HG03354 (cell line): ENCODE results near the gene FBXL17.

Experiments used
- ATAC-seq: cut with Tn5 transposase; IDR thresholded peaks from one replicate; pipeline ENCODE4 v1.9.1; 2021; ENCODE audit warnings: mild to moderate bottlenecking; ENCODE audit not compliant: unreplicated experiment, poor library complexity, severe bottlenecking

FBXL17 gene

GRCh38 chr5:108118813-108119514 is 262.9 kb downstream of the FBXL17 start:
- no peak for ATAC-seq

DNA sequence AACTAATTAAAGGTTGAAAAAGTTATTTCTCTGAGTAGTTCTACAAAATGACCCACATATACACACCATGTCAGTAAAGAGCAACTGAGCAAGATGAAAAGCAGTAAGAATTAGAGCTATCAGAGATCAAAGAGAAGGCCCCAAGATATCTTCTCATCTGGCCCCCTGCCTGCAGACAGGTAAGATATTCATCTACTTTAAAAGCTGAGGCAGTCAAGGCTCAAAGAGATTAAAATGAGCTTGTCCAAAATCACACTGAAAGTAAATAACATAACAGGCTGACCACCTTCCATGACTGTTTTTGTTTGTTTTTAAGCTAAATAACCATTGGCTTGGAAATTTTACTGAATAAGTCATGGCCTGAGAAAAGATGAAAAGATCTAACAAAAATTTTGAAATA is 266.2 kb downstream of the FBXL17 start:
- ATAC-seq = no peak

- ATAC-seq = no peak
These were observed 267.9 kb downstream of the FBXL17 start for GRCh38 chr5:108113950-108114349.

DNA sequence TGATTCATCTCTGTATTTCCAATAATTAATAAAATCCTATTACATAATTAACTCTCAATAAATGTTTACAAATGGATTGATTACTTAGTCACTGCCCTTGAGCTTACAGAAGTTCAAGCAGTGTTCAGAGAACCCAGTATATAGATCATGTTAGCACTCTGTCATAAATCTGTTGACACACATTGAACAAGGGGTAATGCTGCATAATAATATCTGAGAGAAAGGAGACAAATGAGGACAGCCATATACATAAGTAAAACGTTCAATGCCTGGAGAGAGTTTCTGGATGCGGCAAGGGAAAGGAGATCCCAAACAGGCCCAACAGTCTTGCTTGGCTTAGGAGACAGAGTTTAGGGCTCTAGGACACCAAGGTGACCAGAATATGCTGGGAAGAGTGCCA is 270.2 kb downstream of the FBXL17 start:
- ATAC-seq = no peak

- no peak for ATAC-seq
These were observed 272.8 kb downstream of the FBXL17 start for GRCh38 chr5:108109059-108109458.

- no peak for ATAC-seq
These were observed 277.4 kb downstream of the FBXL17 start for GRCh38 chr5:108104448-108104847.

DNA sequence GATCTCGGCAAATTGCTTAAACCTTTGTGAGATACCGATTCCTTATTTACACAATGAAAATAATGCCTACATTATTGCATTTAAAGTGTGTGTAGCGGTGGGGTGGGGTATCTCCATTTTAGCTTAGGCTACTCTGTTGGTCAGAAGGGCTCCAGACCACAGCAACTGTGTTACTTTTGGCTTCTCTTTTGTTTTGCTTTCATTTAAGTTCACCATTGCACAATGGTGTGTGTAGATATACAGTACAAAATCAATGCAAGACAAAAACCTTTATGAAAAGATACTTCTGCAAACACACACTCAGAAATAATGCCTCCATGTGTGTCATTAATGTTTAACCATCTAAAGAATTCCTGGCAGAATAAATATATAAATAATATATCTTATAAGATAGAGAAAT is 279.4 kb downstream of the FBXL17 start:
- no peak for ATAC-seq

DNA sequence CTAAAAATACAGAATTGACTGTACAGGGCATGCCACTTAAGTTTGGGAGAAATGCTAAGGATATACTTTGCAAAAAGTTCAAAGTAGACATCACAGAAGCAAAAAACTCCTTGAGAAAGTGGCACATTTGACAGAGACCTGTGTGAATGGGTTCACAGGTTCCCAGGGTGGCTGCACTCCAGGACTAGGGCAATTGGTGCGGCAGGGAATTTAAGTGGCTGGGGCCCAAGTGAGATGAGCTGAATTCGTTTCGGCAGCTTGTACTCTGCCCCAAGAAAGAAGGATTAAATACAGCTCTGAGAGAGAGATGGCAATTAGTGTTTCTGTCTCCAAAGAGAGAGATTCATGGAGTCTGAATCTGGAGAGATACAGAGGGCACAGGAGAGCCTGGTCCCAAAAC is 280.1 kb downstream of the FBXL17 start:
- ATAC-seq = no peak

DNA sequence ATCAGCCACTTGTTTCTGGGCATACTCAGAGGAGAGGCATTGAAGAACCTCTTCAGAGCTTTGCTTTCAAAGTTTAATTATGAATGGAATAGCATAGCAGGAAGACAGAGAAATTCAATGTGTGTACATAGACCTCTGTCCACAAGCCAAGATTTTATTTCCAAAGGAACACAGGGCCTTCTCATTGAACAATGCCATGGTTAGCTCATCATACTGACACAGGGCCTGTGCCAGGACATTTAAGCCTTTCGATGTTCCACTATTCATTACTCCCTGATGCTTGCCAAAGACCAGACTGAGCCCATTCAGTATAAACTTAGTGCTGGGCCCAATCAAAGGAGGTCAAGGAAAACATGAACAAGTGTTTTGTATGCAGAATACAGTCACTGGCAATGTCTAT is 280.8 kb downstream of the FBXL17 start:
- ATAC-seq = no peak

- no peak for ATAC-seq
These were observed 287.1 kb downstream of the FBXL17 start for GRCh38 chr5:108094800-108095199.

GRCh38 chr5:108093186-108093585 is 288.7 kb downstream of the FBXL17 start:
- peak; percentile 48 for ATAC-seq

DNA sequence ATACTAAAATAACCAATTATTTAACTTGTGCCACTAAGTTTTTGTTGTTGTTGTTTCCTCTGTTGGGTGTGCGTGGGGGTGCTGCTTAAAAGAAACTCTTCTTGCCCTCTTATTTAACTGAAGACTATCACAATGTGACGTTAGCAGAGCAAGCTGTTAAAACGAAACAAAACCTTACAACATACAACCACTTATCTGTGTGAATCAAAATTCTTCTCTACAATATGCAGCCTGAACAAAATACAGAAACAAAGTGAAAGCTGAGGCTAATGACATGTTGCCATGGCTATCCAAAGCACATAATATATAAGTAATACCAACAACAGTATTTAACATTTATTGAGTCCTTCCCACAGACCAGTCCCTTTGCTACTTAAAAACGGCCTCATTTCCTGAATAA is 291.0 kb downstream of the FBXL17 start:
- ATAC-seq = no peak

DNA sequence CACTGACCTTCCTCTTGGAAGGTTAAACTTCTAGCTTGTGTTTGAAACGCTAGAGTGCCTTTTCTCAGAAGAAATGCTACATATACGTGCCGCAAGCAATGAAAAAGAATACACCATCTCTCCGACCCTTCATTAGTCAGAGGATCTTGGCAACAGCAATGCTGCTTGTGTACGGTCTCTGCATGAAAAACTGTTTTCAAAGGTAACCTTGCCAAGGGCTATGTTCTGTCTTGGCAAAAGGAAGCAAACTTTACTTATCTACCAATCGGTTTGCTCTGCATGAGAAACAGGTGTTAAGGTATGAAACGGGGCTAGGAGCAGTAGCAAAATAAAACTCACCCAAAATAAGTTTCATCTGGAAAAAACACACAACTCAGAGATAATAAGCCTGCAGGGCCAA is 297.8 kb downstream of the FBXL17 start:
- ATAC-seq = no peak

- ATAC-seq = no peak
These were observed 298.7 kb downstream of the FBXL17 start for GRCh38 chr5:108083232-108083631.

- ATAC-seq = no peak
These were observed 300.2 kb downstream of the FBXL17 start for GRCh38 chr5:108081707-108082106.

- no peak for ATAC-seq
These were observed 302.1 kb downstream of the FBXL17 start for GRCh38 chr5:108079753-108080152.

GRCh38 chr5:108078882-108079281 is 303.0 kb downstream of the FBXL17 start:
- ATAC-seq = no peak

GRCh38 chr5:108078345-108078744 is 303.6 kb downstream of the FBXL17 start:
- no peak for ATAC-seq

- ATAC-seq = no peak
These were observed 307.3 kb downstream of the FBXL17 start for GRCh38 chr5:108074626-108075025.

GRCh38 chr5:108064302-108064701 is 317.6 kb downstream of the FBXL17 start:
- ATAC-seq = no peak

GRCh38 chr5:108061941-108062340 is 320.0 kb downstream of the FBXL17 start:
- no peak for ATAC-seq

DNA sequence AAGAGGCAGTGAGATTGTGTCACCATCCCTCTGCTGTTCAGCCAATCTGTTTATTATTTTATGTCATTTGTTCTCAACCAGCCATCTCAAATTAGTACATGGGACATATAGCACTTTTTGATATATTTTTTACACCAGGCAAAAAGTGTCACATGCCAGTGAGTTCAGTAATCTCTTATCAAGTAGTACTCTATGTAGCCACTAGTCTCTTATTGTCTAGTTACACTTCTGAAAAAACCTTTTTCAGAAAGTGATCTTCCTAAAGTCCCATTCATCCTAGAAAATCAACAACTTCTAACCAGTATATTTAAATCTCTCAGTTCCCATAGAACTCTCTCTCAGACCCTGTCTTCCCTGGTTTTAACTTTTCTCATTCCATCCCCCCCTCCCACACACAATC is 321.6 kb downstream of the FBXL17 start:
- ATAC-seq = no peak
